AML-193 (cell line): ENCODE results near the gene MRFAP1L1.

Experiments used
- DNase-seq, 2 experiments: peaks; one replicate each; lab custom pipeline; 2025; lab: John Stamatoyannopoulos, UW

Gene MRFAP1L1

GRCh38 chr4:6660430-6660829 lies 49.2 kb downstream of the MRFAP1L1 start:
- no peak for DNase-seq

GRCh38 chr4:6659897-6660296 lies 49.8 kb downstream of the MRFAP1L1 start:
- no peak for DNase-seq

GRCh38 chr4:6658597-6659075 lies 51.0 kb downstream of the MRFAP1L1 start:
- no peak for DNase-seq

- no peak for DNase-seq
Observed at GRCh38 chr4:6658209-6658595, 51.5 kb downstream of the MRFAP1L1 start.
